ENCODE results near the gene RAB3GAP1.
"Not testable (repeated sequence)": the region's sequence is repeated elsewhere in the genome, so short reads cannot be mapped to it uniquely, and the experiment has no call there.

The RAB3GAP1 gene

GRCh38 chr2:135113322-135113721 lies 61.2 kb downstream of the RAB3GAP1 start:
- Histone ChIP-seq H3K27me3 (replicated peaks; ENCODE audit: control insufficient read depth, insufficient read depth, low read length) (peaks cover 3% of the 10 kb centered on the region), H3K4me1 (ENCODE audit: control insufficient read depth, insufficient read depth, low read length) (no peaks in the 10 kb centered on the region), H3K4me3 (ENCODE audit: low read length) (no peak overlapping the region), H3K9ac (ENCODE audit: low read length) (no peak overlapping the region), H3K36me3 (ENCODE audit: control insufficient read depth, insufficient read depth, low read length, severe bottlenecking) (peaks cover 51% of the 10 kb centered on the region), H3K9me3 (ENCODE audit: control insufficient read depth, low read length) (peaks cover 5% of the 10 kb centered on the region)
- DNase-seq (ENCODE audit: low read depth): no peak

- Histone ChIP-seq H3K9ac (ENCODE audit: low read length) (no peak overlapping the region), H3K27me3 (replicated peaks; ENCODE audit: control insufficient read depth, insufficient read depth, low read length) (peaks cover 3% of the 10 kb centered on the region), H3K36me3 (ENCODE audit: control insufficient read depth, insufficient read depth, low read length, severe bottlenecking) (peaks cover 45% of the 10 kb centered on the region), H3K4me1 (ENCODE audit: control insufficient read depth, insufficient read depth, low read length) (no peaks in the 10 kb centered on the region), H3K4me3 (ENCODE audit: low read length) (no peak overlapping the region), H3K9me3 (ENCODE audit: control insufficient read depth, low read length) (peaks cover 5% of the 10 kb centered on the region)
- DNase-seq (ENCODE audit: low read depth): no peak
Observed at GRCh38 chr2:135119582-135119981, 67.5 kb downstream of the RAB3GAP1 start.

- H3K27me3 ChIP-seq (replicated peaks; ENCODE audit: control insufficient read depth, insufficient read depth, low read length): peaks cover 3% of the 10 kb centered on the region
- peaks cover 48% of the 10 kb centered on the region for H3K36me3 ChIP-seq (ENCODE audit: control insufficient read depth, insufficient read depth, low read length, severe bottlenecking)
Observed at GRCh38 chr2:135121016-135121657, 69.0 kb downstream of the RAB3GAP1 start.

GRCh38 chr2:135121658-135122039 lies 69.6 kb downstream of the RAB3GAP1 start:
- not testable (repeated sequence) for H3K9me3 ChIP-seq (ENCODE audit: control insufficient read depth, low read length); H3K4me3 ChIP-seq (ENCODE audit: low read length); H3K9ac ChIP-seq (ENCODE audit: low read length); H3K27me3 ChIP-seq (replicated peaks; ENCODE audit: control insufficient read depth, insufficient read depth, low read length); DNase-seq (ENCODE audit: low read depth); H3K4me1 ChIP-seq (ENCODE audit: control insufficient read depth, insufficient read depth, low read length)
- peaks cover 53% of the 10 kb centered on the region for H3K36me3 ChIP-seq (ENCODE audit: control insufficient read depth, insufficient read depth, low read length, severe bottlenecking)

More at GRCh38 chr2:135121016-135121657, 69.0 kb downstream of the RAB3GAP1 start:
- Histone ChIP-seq H3K9ac (ENCODE audit: low read length) (no peak overlapping the region), H3K9me3 (ENCODE audit: control insufficient read depth, low read length) (peaks cover 5% of the 10 kb centered on the region), H3K4me1 (ENCODE audit: control insufficient read depth, insufficient read depth, low read length) (no peaks in the 10 kb centered on the region), H3K4me3 (ENCODE audit: low read length) (no peak overlapping the region)
- no peak for DNase-seq (ENCODE audit: low read depth)

GRCh38 chr2:135124924-135125886 lies 73.1 kb downstream of the RAB3GAP1 start:
- Histone ChIP-seq H3K9me3 (ENCODE audit: control insufficient read depth, low read length) (no peaks in the 10 kb centered on the region), H3K36me3 (ENCODE audit: control insufficient read depth, insufficient read depth, low read length, severe bottlenecking) (peaks cover 67% of the 10 kb centered on the region), H3K27me3 (replicated peaks; ENCODE audit: control insufficient read depth, insufficient read depth, low read length) (no peaks in the 10 kb centered on the region), H3K4me1 (ENCODE audit: control insufficient read depth, insufficient read depth, low read length) (no peaks in the 10 kb centered on the region), H3K4me3 (ENCODE audit: low read length) (no peak overlapping the region), H3K9ac (ENCODE audit: low read length) (no peak overlapping the region)
- peak; percentile 53 for DNase-seq (ENCODE audit: low read depth)

- DNase-seq (ENCODE audit: low read depth): no peak
- H3K9ac ChIP-seq (ENCODE audit: low read length): no peak overlapping the region
- no peaks in the 10 kb centered on the region for H3K9me3 ChIP-seq (ENCODE audit: control insufficient read depth, low read length)
- peaks cover 72% of the 10 kb centered on the region for H3K36me3 ChIP-seq (ENCODE audit: control insufficient read depth, insufficient read depth, low read length, severe bottlenecking)
- H3K27me3 ChIP-seq (replicated peaks; ENCODE audit: control insufficient read depth, insufficient read depth, low read length): no peaks in the 10 kb centered on the region
- H3K4me3 ChIP-seq (ENCODE audit: low read length): no peak overlapping the region
- H3K4me1 ChIP-seq (ENCODE audit: control insufficient read depth, insufficient read depth, low read length): no peaks in the 10 kb centered on the region
Observed at GRCh38 chr2:135125940-135126339, 73.8 kb downstream of the RAB3GAP1 start.

- peaks cover 85% of the 10 kb centered on the region for H3K36me3 ChIP-seq (ENCODE audit: control insufficient read depth, insufficient read depth, low read length, severe bottlenecking)
- DNase-seq (ENCODE audit: low read depth): no peak
Observed at GRCh38 chr2:135130751-135131150, 78.7 kb downstream of the RAB3GAP1 start.

GRCh38 chr2:135132314-135132713 lies 80.2 kb downstream of the RAB3GAP1 start:
- Histone ChIP-seq H3K9ac (ENCODE audit: low read length) (no peak overlapping the region), H3K4me1 (ENCODE audit: control insufficient read depth, insufficient read depth, low read length) (peaks cover 5% of the 10 kb centered on the region), H3K4me3 (ENCODE audit: low read length) (no peak overlapping the region), H3K36me3 (ENCODE audit: control insufficient read depth, insufficient read depth, low read length, severe bottlenecking) (peaks cover 88% of the 10 kb centered on the region), H3K27me3 (replicated peaks; ENCODE audit: control insufficient read depth, insufficient read depth, low read length) (no peaks in the 10 kb centered on the region), H3K9me3 (ENCODE audit: control insufficient read depth, low read length) (no peaks in the 10 kb centered on the region)
- DNase-seq (ENCODE audit: low read depth): peak; percentile 54

More at GRCh38 chr2:135130751-135131150, 78.7 kb downstream of the RAB3GAP1 start:
- Histone ChIP-seq H3K27me3 (replicated peaks; ENCODE audit: control insufficient read depth, insufficient read depth, low read length) (no peaks in the 10 kb centered on the region), H3K9me3 (ENCODE audit: control insufficient read depth, low read length) (no peaks in the 10 kb centered on the region), H3K4me3 (ENCODE audit: low read length) (no peak overlapping the region), H3K4me1 (ENCODE audit: control insufficient read depth, insufficient read depth, low read length) (peaks cover 5% of the 10 kb centered on the region), H3K9ac (ENCODE audit: low read length) (no peak overlapping the region)

GRCh38 chr2:135140606-135141005 lies 88.5 kb downstream of the RAB3GAP1 start:
- H3K4me3 ChIP-seq (ENCODE audit: low read length): no peak overlapping the region
- H3K9me3 ChIP-seq (ENCODE audit: control insufficient read depth, low read length): peaks cover 8% of the 10 kb centered on the region
- H3K9ac ChIP-seq (ENCODE audit: low read length): no peak overlapping the region
- no peak for DNase-seq (ENCODE audit: low read depth)
- H3K27me3 ChIP-seq (replicated peaks; ENCODE audit: control insufficient read depth, insufficient read depth, low read length): no peaks in the 10 kb centered on the region
- H3K36me3 ChIP-seq (ENCODE audit: control insufficient read depth, insufficient read depth, low read length, severe bottlenecking): peaks cover 72% of the 10 kb centered on the region
- peaks cover 10% of the 10 kb centered on the region for H3K4me1 ChIP-seq (ENCODE audit: control insufficient read depth, insufficient read depth, low read length)

GRCh38 chr2:135142323-135142722 lies 90.2 kb downstream of the RAB3GAP1 start:
- Histone ChIP-seq H3K9ac (ENCODE audit: low read length) (no peak overlapping the region), H3K4me3 (ENCODE audit: low read length) (no peak overlapping the region), H3K27me3 (replicated peaks; ENCODE audit: control insufficient read depth, insufficient read depth, low read length) (no peaks in the 10 kb centered on the region), H3K4me1 (ENCODE audit: control insufficient read depth, insufficient read depth, low read length) (peaks cover 10% of the 10 kb centered on the region), H3K36me3 (ENCODE audit: control insufficient read depth, insufficient read depth, low read length, severe bottlenecking) (peaks cover 55% of the 10 kb centered on the region), H3K9me3 (ENCODE audit: control insufficient read depth, low read length) (peaks cover 8% of the 10 kb centered on the region)
- no peak for DNase-seq (ENCODE audit: low read depth)

GRCh38 chr2:135144343-135144742 lies 92.3 kb downstream of the RAB3GAP1 start:
- Histone ChIP-seq H3K4me3 (ENCODE audit: low read length) (peak overlapping the region; percentile 26), H3K36me3 (ENCODE audit: control insufficient read depth, insufficient read depth, low read length, severe bottlenecking) (peaks cover 35% of the 10 kb centered on the region), H3K9me3 (ENCODE audit: control insufficient read depth, low read length) (peaks cover 8% of the 10 kb centered on the region), H3K27me3 (replicated peaks; ENCODE audit: control insufficient read depth, insufficient read depth, low read length) (no peaks in the 10 kb centered on the region), H3K9ac (ENCODE audit: low read length) (no peak overlapping the region), H3K4me1 (ENCODE audit: control insufficient read depth, insufficient read depth, low read length) (peaks cover 16% of the 10 kb centered on the region)
- no peak for DNase-seq (ENCODE audit: low read depth)
